ENCODE measurements around the gene IMPDH2. TPM values are rescaled to one million over a fixed set of nuclear protein-coding genes. Genes with fewer than 3 reads are reported as not detected.
"Not testable (repeated sequence)": the region's sequence is repeated elsewhere in the genome, so short reads cannot be mapped to it uniquely, and the experiment has no call there.

Gene IMPDH2
- total RNA-seq, 1 experiment from 2014 or later = 273 TPM

DNA sequence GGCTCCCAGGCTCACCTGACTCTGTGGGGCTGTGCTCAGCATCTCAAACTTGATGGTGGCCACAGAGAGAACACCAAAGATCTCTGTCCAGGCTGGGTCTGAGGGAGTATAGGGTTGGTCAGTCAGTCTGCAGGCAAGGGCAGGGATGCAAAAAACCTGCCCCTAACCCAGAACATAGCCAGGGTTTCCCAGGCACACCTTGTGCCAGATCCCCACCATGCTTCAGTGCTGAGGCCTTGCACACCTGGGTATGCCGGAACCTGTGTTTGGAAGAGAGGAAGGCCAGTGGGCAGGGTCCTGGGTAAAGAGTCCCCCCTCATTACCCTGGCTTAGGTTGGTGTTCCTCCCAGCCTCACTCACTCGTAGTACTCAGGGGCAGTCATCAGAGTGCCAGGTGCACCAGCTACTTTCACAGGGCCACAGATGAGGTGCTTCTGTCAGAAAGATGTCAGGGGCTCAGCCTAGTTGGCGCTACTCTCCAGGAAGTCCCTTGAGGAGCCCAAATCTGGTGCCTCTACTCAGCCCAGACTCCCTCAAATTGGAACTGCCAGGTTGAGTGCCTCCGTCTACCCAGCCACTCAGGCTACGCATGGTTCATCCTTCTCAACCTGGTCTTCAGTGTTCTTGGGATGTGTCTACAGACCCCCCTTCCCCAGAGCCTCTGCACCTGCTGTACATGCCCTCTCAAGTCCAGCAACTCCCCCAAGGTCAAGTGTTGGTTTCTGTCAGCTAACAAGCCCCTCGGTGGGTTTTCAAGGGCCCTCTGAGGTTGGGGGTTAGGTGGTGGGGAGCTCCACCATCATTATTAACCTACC is 12.6 kb downstream of the IMPDH2 start:
- peaks cover 28% of the 10 kb centered on the region for H3K36me3 ChIP-seq
- H3K27me3 ChIP-seq = no peaks in the 10 kb centered on the region
- H3K4me1 ChIP-seq = peaks cover 3% of the 10 kb centered on the region; the same call in 1 of the 2 replicates
- no peak overlapping the region for H3K27ac ChIP-seq
- no peak for DNase-seq
- H3K4me3 ChIP-seq = no peak overlapping the region
- H3K9me3 ChIP-seq (replicated peaks) = no peaks in the 10 kb centered on the region

DNA sequence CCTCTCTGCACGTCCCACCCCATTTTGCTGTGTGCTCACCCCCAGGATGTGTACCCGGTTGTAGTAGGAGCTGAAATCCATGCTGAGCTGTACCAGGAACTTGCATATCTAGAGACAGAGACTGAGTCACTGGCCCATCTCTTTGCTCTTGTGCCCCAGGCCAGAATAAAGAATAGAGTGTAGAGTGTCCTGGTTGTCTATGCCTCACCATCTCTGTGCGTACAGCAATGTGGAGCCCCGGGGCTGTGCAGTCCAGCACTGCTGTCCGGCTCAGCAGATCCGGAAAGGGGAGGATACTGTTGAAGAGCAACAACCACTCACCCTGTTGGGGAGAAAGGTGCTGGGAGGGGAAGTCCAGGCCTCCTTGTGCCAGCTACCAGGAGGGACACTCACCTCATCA is 13.4 kb downstream of the IMPDH2 start:
- no peaks in the 10 kb centered on the region for H3K27me3 ChIP-seq
- peaks cover 28% of the 10 kb centered on the region for H3K36me3 ChIP-seq
- DNase-seq = no peak
- H3K9me3 ChIP-seq (replicated peaks) = no peaks in the 10 kb centered on the region
- no peak overlapping the region for H3K27ac ChIP-seq
- no peak overlapping the region for H3K4me3 ChIP-seq
- peaks cover 3% of the 10 kb centered on the region; the same call in 1 of the 2 replicates for H3K4me1 ChIP-seq

DNA sequence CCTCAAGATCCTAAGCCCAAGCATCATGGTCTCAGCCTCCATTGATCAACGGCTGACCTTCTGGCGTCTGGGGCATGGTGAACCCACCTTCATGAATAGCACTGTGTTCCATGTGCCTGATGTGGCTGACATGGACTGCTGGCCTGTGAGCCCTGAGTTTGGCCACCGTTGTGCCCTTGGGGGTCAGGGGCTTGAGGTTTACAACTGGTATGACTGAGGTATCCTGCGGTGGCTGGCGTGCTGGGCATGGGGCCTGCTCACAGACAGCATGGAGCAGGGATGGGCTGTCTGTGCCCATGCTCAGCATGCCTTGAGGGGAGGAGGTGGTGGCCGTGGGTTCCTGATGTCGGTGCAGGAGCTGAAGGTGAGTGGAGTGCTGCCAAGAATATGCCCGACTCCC is 14.1 kb downstream of the IMPDH2 start:
- H3K4me1 ChIP-seq = peaks cover 3% of the 10 kb centered on the region; the same call in 1 of the 2 replicates
- H3K27me3 ChIP-seq = no peaks in the 10 kb centered on the region
- DNase-seq = no peak
- no peak overlapping the region for H3K27ac ChIP-seq
- no peak overlapping the region for H3K4me3 ChIP-seq
- no peaks in the 10 kb centered on the region for H3K9me3 ChIP-seq (replicated peaks)
- H3K36me3 ChIP-seq = peaks cover 28% of the 10 kb centered on the region

DNA sequence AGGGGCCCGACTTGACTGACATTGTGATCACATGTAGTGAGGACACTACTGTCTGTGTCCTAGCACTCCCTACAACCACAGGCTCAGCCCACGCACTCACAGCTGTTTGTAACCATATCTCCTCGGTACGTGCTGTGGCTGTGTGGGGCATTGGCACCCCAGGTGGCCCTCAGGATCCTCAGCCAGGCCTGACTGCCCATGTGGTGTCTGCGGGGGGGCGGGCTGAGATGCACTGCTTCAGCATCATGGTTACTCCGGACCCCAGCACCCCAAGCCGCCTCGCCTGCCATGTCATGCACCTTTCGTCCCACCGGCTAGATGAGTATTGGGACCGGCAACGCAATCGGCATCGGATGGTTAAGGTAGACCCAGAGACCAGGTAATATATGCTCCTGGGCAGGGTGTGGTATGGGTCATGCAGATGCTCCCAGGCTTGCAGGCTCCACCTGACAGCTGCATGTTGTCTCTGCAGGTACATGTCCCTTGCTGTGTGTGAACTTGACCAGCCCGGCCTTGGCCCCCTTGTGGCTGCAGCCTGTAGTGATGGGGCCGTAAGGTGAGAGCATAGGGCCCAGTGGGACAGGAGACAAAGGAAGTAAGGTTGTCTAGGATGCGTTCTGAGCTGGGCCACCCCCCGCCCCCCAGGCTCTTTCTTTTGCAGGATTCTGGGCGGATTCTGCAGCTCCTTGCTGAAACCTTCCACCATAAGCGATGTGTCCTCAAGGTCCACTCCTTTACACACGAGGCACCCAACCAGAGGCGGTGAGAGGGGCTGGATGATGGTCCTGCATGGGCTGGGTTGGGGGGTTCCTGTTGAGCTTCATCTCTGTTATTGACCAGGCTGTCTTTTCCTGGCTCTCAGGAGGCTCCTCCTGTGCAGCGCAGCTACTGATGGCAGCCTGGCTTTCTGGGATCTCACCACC is 15.2 kb downstream of the IMPDH2 start:
- no peak overlapping the region for H3K4me3 ChIP-seq
- H3K4me1 ChIP-seq = peaks cover 3% of the 10 kb centered on the region; the same call in 1 of the 2 replicates
- DNase-seq = peak; percentile 25 to 43
- H3K36me3 ChIP-seq = peaks cover 28% of the 10 kb centered on the region
- H3K27me3 ChIP-seq = no peaks in the 10 kb centered on the region
- H3K27ac ChIP-seq = no peak overlapping the region
- H3K9me3 ChIP-seq (replicated peaks) = no peaks in the 10 kb centered on the region

DNA sequence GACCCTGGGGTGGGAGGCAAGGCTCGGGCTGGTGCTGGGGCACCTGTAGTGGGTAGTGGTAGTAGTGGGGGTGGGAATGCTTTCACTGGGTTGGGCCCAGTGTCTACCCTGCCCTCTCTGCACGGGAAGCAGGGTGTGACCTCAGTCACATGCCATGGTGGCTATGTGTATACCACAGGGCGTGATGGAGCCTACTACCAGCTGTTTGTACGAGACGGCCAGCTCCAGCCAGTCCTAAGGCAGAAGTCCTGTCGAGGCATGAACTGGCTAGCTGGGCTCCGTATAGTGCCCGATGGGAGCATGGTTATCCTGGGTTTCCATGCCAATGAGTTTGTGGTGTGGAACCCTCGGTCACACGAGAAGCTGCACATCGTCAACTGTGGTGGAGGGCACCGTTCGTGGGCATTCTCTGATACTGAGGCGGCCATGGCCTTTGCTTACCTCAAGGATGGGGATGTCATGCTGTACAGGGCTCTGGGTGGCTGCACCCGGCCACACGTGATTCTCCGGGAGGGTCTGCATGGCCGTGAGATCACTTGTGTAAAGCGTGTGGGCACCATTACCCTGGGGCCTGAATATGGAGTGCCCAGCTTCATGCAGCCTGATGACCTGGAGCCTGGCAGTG is 16.0 kb downstream of the IMPDH2 start:
- DNase-seq = no peak
- peaks cover 3% of the 10 kb centered on the region; the same call in 1 of the 2 replicates for H3K4me1 ChIP-seq
- no peak overlapping the region for H3K4me3 ChIP-seq
- peaks cover 30% of the 10 kb centered on the region for H3K36me3 ChIP-seq
- H3K27me3 ChIP-seq = no peaks in the 10 kb centered on the region
- no peak overlapping the region for H3K27ac ChIP-seq
- no peaks in the 10 kb centered on the region for H3K9me3 ChIP-seq (replicated peaks)

GRCh38 chr3:49012441-49013017 is 16.7 kb downstream of the IMPDH2 start:
- DNase-seq = no peak
- Histone ChIP-seq H3K27me3 (no peaks in the 10 kb centered on the region), H3K27ac (no peak overlapping the region), H3K4me3 (no peak overlapping the region), H3K4me1 (peaks cover 3% of the 10 kb centered on the region; the same call in 1 of the 2 replicates), H3K36me3 (peaks cover 30% of the 10 kb centered on the region), H3K9me3 (replicated peaks) (no peaks in the 10 kb centered on the region)

DNA sequence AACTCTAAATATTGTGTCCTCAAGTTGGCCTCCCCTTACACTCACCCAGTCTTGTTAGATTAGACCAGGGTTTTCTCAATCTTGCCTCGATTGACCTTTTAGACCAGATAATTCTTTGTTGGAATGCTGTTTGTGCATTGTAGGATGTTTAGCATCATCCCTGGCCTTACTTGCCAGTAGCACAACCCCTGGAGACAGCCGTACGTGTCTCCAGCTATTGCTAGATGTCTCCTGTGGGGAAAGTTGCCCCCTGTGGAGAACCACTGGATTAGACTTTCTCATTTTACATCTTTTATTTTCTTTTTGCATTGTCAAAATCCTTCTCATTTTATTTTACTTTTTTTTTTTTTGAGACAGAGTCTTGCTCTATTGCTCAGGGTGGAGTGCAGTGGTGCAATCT is 19.8 kb downstream of the IMPDH2 start:
- H3K27me3 ChIP-seq = no peaks in the 10 kb centered on the region
- no peaks in the 10 kb centered on the region; the same call in 1 of the 2 replicates for H3K4me1 ChIP-seq
- DNase-seq = no peak
- H3K36me3 ChIP-seq = peaks cover 14% of the 10 kb centered on the region
- H3K9me3 ChIP-seq (replicated peaks) = no peaks in the 10 kb centered on the region
- no peak overlapping the region for H3K27ac ChIP-seq
- no peak overlapping the region for H3K4me3 ChIP-seq

DNA sequence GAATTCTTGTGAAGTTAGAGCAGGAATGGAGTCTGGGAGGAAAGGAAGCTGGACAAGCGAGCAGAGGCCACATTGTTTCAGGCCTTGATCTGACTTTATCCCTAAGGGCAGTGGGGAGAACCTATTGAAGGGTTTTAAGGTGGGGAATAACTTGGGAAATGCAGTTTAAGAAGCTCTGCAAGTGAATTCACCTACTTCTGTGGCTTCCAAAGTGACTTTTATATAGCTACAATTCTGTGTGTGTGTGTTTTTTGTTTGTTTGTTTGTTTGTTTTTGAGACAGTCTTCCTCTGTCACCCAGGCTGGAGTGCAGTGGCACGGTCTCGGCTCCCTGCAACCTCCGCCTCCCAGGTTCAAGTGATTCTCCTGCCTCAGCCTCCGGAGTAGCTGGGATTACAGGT is 20.6 kb downstream of the IMPDH2 start:
- H3K4me1 ChIP-seq; H3K4me3 ChIP-seq; H3K36me3 ChIP-seq; H3K9me3 ChIP-seq (replicated peaks); H3K27me3 ChIP-seq; H3K27ac ChIP-seq; DNase-seq: not testable (repeated sequence)

GRCh38 chr3:49007771-49008528 is 21.2 kb downstream of the IMPDH2 start:
- peaks cover 6% of the 10 kb centered on the region; the same call in 1 of the 2 replicates for H3K36me3 ChIP-seq
- peak overlapping the region; percentile 90 for H3K27ac ChIP-seq
- H3K4me3 ChIP-seq = peak overlapping the region; percentile 98
- no peaks in the 10 kb centered on the region for H3K9me3 ChIP-seq (replicated peaks)
- no peaks in the 10 kb centered on the region for H3K27me3 ChIP-seq
- peak; percentile 79 to 83 for DNase-seq
- H3K4me1 ChIP-seq = no peaks in the 10 kb centered on the region; the same call in 1 of the 2 replicates

DNA sequence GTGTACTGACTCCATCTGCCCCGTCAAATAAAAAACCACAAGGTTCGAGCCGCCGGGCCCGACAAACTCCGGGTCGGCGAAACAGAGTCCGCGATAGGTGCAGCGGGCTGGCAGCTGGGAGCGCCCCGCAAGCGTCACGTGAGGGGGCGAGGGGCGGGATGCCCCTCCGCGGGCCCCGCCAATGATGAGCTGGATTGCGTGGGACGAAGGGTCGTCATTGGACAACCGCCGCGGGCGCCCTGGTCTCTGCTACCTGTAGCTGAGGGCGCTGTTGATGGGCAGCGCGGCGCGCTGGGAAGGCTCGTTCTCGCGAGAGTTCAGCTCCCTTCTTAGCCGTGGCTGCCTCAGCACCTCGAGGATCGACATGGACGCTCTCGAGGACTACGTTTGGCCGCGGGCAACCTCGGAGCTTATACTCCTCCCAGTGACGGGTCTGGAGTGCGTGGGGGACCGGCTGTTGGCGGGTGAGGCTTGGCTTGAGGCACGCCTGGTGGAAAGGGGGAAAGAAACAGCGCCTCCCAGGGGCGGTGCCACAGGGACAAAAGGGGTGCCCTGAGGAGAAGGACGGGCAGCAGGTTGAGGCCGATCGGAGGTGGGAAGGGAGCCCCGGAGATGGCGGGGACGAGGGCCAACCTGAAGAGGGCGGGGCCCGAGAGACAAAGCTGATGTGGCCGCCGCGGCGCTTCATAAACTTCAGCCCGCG is 22.0 kb downstream of the IMPDH2 start, which contains the start of gene WDR6:
WDR6 (plus strand) TSS at position 324 of the 703 bp plus-strand sequence; CDS start at position 365, 41 bp downstream.
- peak; percentile 97 to 98 for DNase-seq
- no peaks in the 10 kb centered on the region; the same call in 1 of the 2 replicates for H3K4me1 ChIP-seq

GRCh38 chr3:49006408-49007067 is 22.7 kb downstream of the IMPDH2 start:
- no peaks in the 10 kb centered on the region; the same call in 1 of the 2 replicates for H3K4me1 ChIP-seq
- H3K4me3 ChIP-seq = peak overlapping the region; percentile 98
- peak overlapping the region; percentile 90 for H3K27ac ChIP-seq
- H3K36me3 ChIP-seq = peaks cover 2% of the 10 kb centered on the region; the same call in 1 of the 2 replicates
- no peaks in the 10 kb centered on the region for H3K9me3 ChIP-seq (replicated peaks)
- H3K27me3 ChIP-seq = no peaks in the 10 kb centered on the region
- DNase-seq = peak in 1 of 2 experiments; percentile 20

More for the DNA sequence above, 22.0 kb downstream of the IMPDH2 start, which contains the start of gene WDR6:
- Histone ChIP-seq H3K27me3 (no peaks in the 10 kb centered on the region), H3K36me3 (peaks cover 6% of the 10 kb centered on the region; the same call in 1 of the 2 replicates), H3K4me3 (peak within 1 kb of the TSS; percentile 98), H3K9me3 (replicated peaks) (no peaks in the 10 kb centered on the region), H3K27ac (peak within 1 kb of the TSS; percentile 90)

DNA sequence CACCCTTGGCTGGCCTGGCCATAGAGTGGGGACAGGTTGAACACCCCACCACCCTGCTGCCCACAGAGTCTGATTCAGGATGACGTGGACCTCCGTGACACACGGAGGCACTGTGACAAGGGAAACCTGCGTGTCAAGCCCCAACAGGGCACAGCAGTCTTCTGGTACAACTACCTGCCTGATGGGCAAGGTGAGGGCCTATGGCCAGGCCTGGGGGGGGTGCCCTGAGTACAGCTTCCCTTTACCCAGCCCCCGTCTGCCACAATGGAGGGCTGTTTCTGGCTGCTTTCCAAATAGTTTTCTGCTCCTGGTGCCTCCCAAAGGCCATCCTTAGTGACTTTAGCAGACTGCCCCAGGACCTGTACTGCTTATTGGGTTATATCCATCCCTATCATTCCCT is 23.2 kb downstream of the IMPDH2 start:
- Histone ChIP-seq H3K4me3 (peak overlapping the region; percentile 98), H3K9me3 (replicated peaks) (no peaks in the 10 kb centered on the region), H3K27ac (no peak overlapping the region), H3K27me3 (no peaks in the 10 kb centered on the region), H3K36me3 (peaks cover 2% of the 10 kb centered on the region; the same call in 1 of the 2 replicates), H3K4me1 (no peaks in the 10 kb centered on the region; the same call in 1 of the 2 replicates)
- no peak for DNase-seq

All from SJCRH30 (cell line).